B cell (primary cell): ENCODE data around the gene HSPE1. TPM values are rescaled to one million over a fixed set of nuclear protein-coding genes. Genes with fewer than 3 reads are reported as not detected.
"Not testable (repeated sequence)": the region's sequence is repeated elsewhere in the genome, so short reads cannot be mapped to it uniquely, and the experiment has no call there.

Experiments used
- ATAC-seq: fragments of 200-7000 bp; cut with Tn5 transposase; one replicate; pipeline ENCODE4 v1.10.0; 2021; ENCODE audit warnings: low read depth, mild to moderate bottlenecking, moderate number of reproducible peaks, moderate library complexity
- CTCF ChIA-PET: fragments of 350-600 bp; sonication (Branson Sonifier 250); formaldehyde crosslinking; loops from one replicate; lab custom pipeline; 2021; ENCODE audit warnings: antibody characterized with exemption, inconsistent platforms; lab: Charles Lee
- POLR2A ChIA-PET: fragments of 350-600 bp; sonication (Branson Sonifier 250); formaldehyde crosslinking; loops from one replicate; lab custom pipeline; 2021; ENCODE audit warnings: antibody characterized with exemption; lab: Charles Lee
- DNase-seq: peaks from one replicate; pipeline ENCODE4 v3.0.0; 2013
- H2AFZ ChIP-seq: 2 replicates; pipeline ENCODE4 v1.6.1; 2012; ENCODE audit warnings: mild to moderate bottlenecking, low read depth, low read length; ENCODE audit not compliant: insufficient read depth, poor library complexity, severe bottlenecking
- H3K27ac ChIP-seq, 2 donors: 1 replicate in 1 of 2; 2 replicates in 1 of 2; pipeline ENCODE4 v1.5.1; 2012 to 2013; ENCODE audit warnings: low read length in 2 of 2, mild to moderate bottlenecking in 2 of 2, moderate library complexity in 1 of 2
- H3K27me3 ChIP-seq, 4 experiments: fragments of 200-600 bp in 1 of 4; sonication (generic) in 1 of 4; replicated peaks in 1 of 4; 1 replicate in 2 of 4; 2 replicates in 2 of 4; pipeline versions ENCODE4 v1.6.1 to v1.7.0; 2013 to 2016; ENCODE audit warnings: low read length in 3 of 4, mild to moderate bottlenecking in 2 of 4, mixed read lengths in 1 of 4, moderate library complexity in 1 of 4; ENCODE audit not compliant: insufficient read depth in 4 of 4, control insufficient read depth in 3 of 4; ENCODE audit errors: control extremely low read depth in 1 of 4
- H3K36me3 ChIP-seq, 2 experiments: replicated peaks in 1 of 2; 1 replicate in 1 of 2; 2 replicates in 1 of 2; pipeline versions ENCODE4 v1.6.1 to v1.7.1; 2013; ENCODE audit warnings: low read length in 1 of 2; ENCODE audit not compliant: insufficient read depth in 2 of 2, control insufficient read depth in 1 of 2; ENCODE audit errors: control extremely low read depth in 1 of 2, extremely low read depth in 1 of 2
- H3K4me1 ChIP-seq, 2 donors: fragments of 200-600 bp in 1 of 2; sonication (generic) in 1 of 2; 1 replicate in 1 of 2; 2 replicates in 1 of 2; pipeline versions ENCODE4 v1.5.1 to v1.6.1; 2013 to 2017; ENCODE audit warnings: low read length in 2 of 2; ENCODE audit not compliant: control insufficient read depth in 2 of 2, insufficient read depth in 2 of 2
- H3K4me2 ChIP-seq: replicated peaks from 2 replicates; pipeline ENCODE3; 2012; ENCODE audit warnings: mild to moderate bottlenecking, low read depth, low read length; ENCODE audit not compliant: poor library complexity, severe bottlenecking
- H3K4me3 ChIP-seq, 5 experiments: fragments of 200-600 bp in 1 of 5; sonication (generic) in 1 of 5; 1 replicate in 3 of 5; 2 replicates in 2 of 5; pipeline versions ENCODE4 v1.5.1 to v1.7.0; 2011 to 2016; ENCODE audit warnings: low read length in 4 of 5, mild to moderate bottlenecking in 4 of 5, low read depth in 2 of 5, control low read depth in 1 of 5, moderate library complexity in 1 of 5; ENCODE audit not compliant: insufficient read depth in 1 of 5; ENCODE audit errors: control extremely low read depth in 1 of 5, extremely low read depth in 1 of 5
- H3K79me2 ChIP-seq: fragments of 200-600 bp; sonication (generic); one replicate; pipeline ENCODE4 v1.6.0; 2016; ENCODE audit warnings: low read length; ENCODE audit not compliant: control insufficient read depth, insufficient read depth
- H3K9ac ChIP-seq: fragments of 200-600 bp; sonication (generic); 2 replicates; pipeline ENCODE4 v1.6.1; 2017; ENCODE audit warnings: mild to moderate bottlenecking, low read length, moderate library complexity
- H3K9me3 ChIP-seq, 3 donors: one replicate each; pipeline versions ENCODE4 v1.6.1 to v1.7.1; 2013; ENCODE audit warnings: low read length in 2 of 3; ENCODE audit not compliant: control insufficient read depth in 2 of 3, insufficient read depth in 1 of 3; ENCODE audit errors: control extremely low read depth in 1 of 3
- H4K20me1 ChIP-seq: 2 replicates; pipeline ENCODE4 v1.6.0; 2012; ENCODE audit warnings: mild to moderate bottlenecking, low read length; ENCODE audit not compliant: insufficient read depth, control insufficient read depth, poor library complexity, severe bottlenecking
- H3K27ac Mint-ChIP-seq: one replicate; pipeline ENCODE4 v1.8.0; 2021; ENCODE audit warnings: mixed read lengths
- H3K27me3 Mint-ChIP-seq: one replicate; pipeline ENCODE4 v1.8.0; 2021; ENCODE audit warnings: mixed read lengths
- H3K4me1 Mint-ChIP-seq: one replicate; pipeline ENCODE4 v1.8.0; 2021; ENCODE audit warnings: mixed read lengths
- H3K4me3 Mint-ChIP-seq: one replicate; pipeline ENCODE4 v1.8.0; 2021; ENCODE audit warnings: mixed read lengths
- H3K9me3 Mint-ChIP-seq: one replicate; pipeline ENCODE4 v1.8.0; 2022; ENCODE audit warnings: mixed read lengths; ENCODE audit not compliant: insufficient read depth
- EZH2 ChIP-seq: IDR thresholded peaks from 2 replicates; pipeline ENCODE4 v1.6.1; 2012; ENCODE audit warnings: borderline replicate concordance, low read depth, mild to moderate bottlenecking, moderate library complexity, low read length; ENCODE audit not compliant: insufficient read depth, poor library complexity, severe bottlenecking
- WGBS: methylation state at CpG from one replicate; pipeline ENCODE4 v1.1.5; 2013; ENCODE audit warnings: missing lambda C conversion rate; ENCODE audit not compliant: insufficient coverage; 5-methylcytosine and 5-hydroxymethylcytosine counted together
- intact Hi-C: fragments of 100-400 bp; cut with micrococcal nuclease; formaldehyde crosslinking; loops from one replicate; pipeline ENCODE4 v1.10.0; 2022
- polyA plus RNA-seq: library from polyadenylated mRNA; depleted of rRNA; stranded (reverse); fragments of >200 nt; gene quantifications from 2 replicates; pipeline ENCODE4 v1.2.3, GENCODE V29; 2012
- total RNA-seq, 2 donors: library from RNA; stranded (reverse); fragments of 120-200 nt in 1 of 2; gene quantifications; 1 replicate in 1 of 2; 2 replicates in 1 of 2; pipeline versions ENCODE4 v1.2.3 to v1.2.4, GENCODE V29; 2013 to 2022
- TF ChIP-seq, protein P1 (sequence below): fragments of 200-600 bp; IDR thresholded peaks from one replicate; pipeline ENCODE4 v1.8.0; 2022; ENCODE audit warnings: antibody characterized with exemption, mild to moderate bottlenecking

Gene HSPE1
- total and polyA plus RNA-seq, 2 donors (not counting 1 experiment from before 2014, with no cell fraction given): 46.2 to 49.8 TPM

DNA sequence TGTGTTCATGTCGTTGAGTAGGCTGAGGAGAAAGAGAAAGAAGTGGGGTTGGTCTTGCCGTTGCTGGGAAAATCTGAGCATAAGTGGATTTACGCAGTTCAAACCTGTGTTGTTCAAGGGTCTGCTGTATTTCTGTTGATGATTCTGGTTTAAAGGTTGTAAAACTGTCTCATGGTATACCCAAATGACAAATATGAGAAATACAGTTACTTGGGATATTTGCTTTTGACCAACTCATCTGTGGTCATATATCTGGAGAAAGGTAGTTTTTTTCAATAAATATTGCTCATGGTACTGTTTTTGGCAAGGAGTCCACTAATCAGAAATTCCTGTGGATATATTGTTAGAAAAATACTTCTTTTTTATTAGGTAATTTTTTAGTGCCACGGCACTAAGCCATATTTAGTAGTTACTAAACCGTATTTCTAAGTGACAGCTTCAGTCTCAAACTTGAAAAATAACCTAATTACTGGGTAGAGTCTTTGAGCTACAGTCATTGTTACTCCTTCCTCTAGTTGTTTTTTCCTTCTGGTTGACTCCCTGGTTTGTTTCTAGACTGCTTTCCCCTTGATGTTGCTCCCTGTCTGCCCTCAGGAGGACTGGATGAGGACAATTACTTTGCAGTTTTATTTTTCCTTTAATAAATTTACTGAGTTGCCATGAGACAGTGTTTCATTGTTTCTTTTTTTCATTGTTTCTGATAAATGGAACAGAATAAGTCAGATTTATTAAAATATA lies 47.2 kb downstream of the HSPE1 start:
- Histone ChIP-seq H3K27ac (no peak overlapping the region), H3K4me2 (no peak overlapping the region), H2AFZ (no peak overlapping the region), H3K4me1 (no peaks in the 10 kb centered on the region), H3K36me3 (peaks cover 5 to 55% of the 10 kb centered on the region in 2 experiments), H3K4me3 (no peak overlapping the region), H3K9ac (no peak overlapping the region), H3K79me2 (peaks cover 24% of the 10 kb centered on the region), H3K9me3 (no peaks in the 10 kb centered on the region), H4K20me1 (peaks cover 19% of the 10 kb centered on the region), H3K27me3 (no peaks in the 10 kb centered on the region)
- H3K27ac Mint-ChIP-seq: no peak overlapping the region
- no peaks in the 10 kb centered on the region for H3K9me3 Mint-ChIP-seq
- intact Hi-C loops: no loop called here
- 100% methylated on average over 3 of the region's 5 CpGs for WGBS
- ChIA-PET CTCF (no interaction called here), POLR2A (no interaction called here)
- TF ChIP-seq, protein P1, sequence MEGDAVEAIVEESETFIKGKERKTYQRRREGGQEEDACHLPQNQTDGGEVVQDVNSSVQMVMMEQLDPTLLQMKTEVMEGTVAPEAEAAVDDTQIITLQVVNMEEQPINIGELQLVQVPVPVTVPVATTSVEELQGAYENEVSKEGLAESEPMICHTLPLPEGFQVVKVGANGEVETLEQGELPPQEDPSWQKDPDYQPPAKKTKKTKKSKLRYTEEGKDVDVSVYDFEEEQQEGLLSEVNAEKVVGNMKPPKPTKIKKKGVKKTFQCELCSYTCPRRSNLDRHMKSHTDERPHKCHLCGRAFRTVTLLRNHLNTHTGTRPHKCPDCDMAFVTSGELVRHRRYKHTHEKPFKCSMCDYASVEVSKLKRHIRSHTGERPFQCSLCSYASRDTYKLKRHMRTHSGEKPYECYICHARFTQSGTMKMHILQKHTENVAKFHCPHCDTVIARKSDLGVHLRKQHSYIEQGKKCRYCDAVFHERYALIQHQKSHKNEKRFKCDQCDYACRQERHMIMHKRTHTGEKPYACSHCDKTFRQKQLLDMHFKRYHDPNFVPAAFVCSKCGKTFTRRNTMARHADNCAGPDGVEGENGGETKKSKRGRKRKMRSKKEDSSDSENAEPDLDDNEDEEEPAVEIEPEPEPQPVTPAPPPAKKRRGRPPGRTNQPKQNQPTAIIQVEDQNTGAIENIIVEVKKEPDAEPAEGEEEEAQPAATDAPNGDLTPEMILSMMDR: no peak
- no peak for TF ChIP-seq EZH2
- DNase-seq (no peak), ATAC-seq (no peak)
- no peak overlapping the region for H3K4me3 Mint-ChIP-seq
- H3K4me1 Mint-ChIP-seq: no peaks in the 10 kb centered on the region
- no peaks in the 10 kb centered on the region for H3K27me3 Mint-ChIP-seq

- TF ChIP-seq, protein P1: no peak
- TF ChIP-seq EZH2: no peak
- Histone ChIP-seq H4K20me1 (peaks cover 19% of the 10 kb centered on the region), H3K4me1 (no peaks in the 10 kb centered on the region), H3K4me2 (no peak overlapping the region), H3K27me3 (no peaks in the 10 kb centered on the region), H2AFZ (no peak overlapping the region), H3K27ac (no peak overlapping the region), H3K4me3 (no peak overlapping the region), H3K9ac (no peak overlapping the region), H3K36me3 (peaks cover 7 to 46% of the 10 kb centered on the region in 2 experiments), H3K9me3 (no peaks in the 10 kb centered on the region), H3K79me2 (peaks cover 12% of the 10 kb centered on the region)
- Mint-ChIP-seq H3K4me3 (no peak overlapping the region), H3K27ac (no peak overlapping the region), H3K9me3 (no peaks in the 10 kb centered on the region), H3K27me3 (no peaks in the 10 kb centered on the region), H3K4me1 (no peaks in the 10 kb centered on the region)
- WGBS: 97% methylated on average over 3 of the region's 5 CpGs
- CTCF ChIA-PET: no interaction called here
- intact Hi-C loops: no loop called here
- no peak for DNase-seq
- POLR2A ChIA-PET: no interaction called here
- no peak for ATAC-seq
Measured at GRCh38 chr2:197548582-197548981, 48.4 kb downstream of the HSPE1 start.

DNA sequence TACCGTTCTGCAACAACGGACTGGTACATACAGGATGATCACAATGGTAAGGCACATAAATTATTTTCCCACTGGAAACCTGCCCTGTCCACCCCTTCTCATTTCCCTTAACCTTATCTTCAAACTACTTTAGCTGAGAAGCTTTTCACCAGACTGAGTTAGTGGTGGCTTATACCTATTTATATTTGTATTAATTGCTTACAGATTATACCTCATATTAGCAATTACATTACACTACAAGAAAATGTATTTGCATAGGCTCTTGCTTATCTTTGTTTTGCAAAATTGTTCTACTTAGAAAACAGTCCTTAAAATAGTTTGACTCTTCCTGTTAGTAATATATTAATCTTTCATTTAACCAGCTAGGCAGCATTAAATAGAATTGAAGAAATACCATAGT lies 51.1 kb downstream of the HSPE1 start:
- H3K4me3 ChIP-seq, H3K79me2 ChIP-seq, H3K27ac Mint-ChIP-seq, H3K4me2 ChIP-seq, POLR2A ChIA-PET, H3K4me3 Mint-ChIP-seq, H3K4me1 Mint-ChIP-seq, ATAC-seq, H3K27me3 ChIP-seq, H3K9ac ChIP-seq, DNase-seq, H3K27me3 Mint-ChIP-seq, intact Hi-C loops, H3K9me3 ChIP-seq, H3K4me1 ChIP-seq, H3K27ac ChIP-seq, H3K9me3 Mint-ChIP-seq, H2AFZ ChIP-seq, CTCF ChIA-PET: not testable (repeated sequence)
- H3K36me3 ChIP-seq: peaks cover 7 to 44% of the 10 kb centered on the region in 2 experiments
- H4K20me1 ChIP-seq: peaks cover 17% of the 10 kb centered on the region
- WGBS: 100% methylated on average over 2 of the region's 2 CpGs
